ENCODE results near the gene PLEKHA6. TPM values are rescaled to one million over a fixed set of nuclear protein-coding genes. Genes with fewer than 3 reads are reported as not detected.

PLEKHA6 gene
- total and polyA plus RNA-seq, 2 of the 8 experiments (the other 6 are each of a cell fraction or from before 2014, with no cell fraction given) = 4.8 to 20.2 TPM

DNA sequence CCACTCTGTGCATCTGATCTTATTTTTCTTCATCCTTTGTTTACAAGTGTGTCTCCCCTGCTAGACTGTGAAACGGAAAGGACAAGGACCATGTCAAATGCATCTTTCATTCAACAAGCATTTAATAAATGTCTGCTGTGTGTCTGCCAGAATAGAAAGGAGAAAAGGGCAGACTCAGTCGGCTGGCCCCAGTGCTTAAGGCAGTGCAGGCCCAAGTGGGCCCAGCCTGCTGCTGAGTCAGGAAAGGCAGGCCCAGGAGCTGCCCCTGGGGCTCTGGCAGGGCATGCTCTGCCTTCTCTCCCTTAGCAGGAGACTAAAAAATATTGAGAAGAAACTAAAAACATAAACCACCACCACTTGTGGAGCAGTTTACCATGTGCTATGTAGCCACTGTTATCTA is 38.1 kb downstream of the PLEKHA6 start:
- DNase-seq (ENCODE audit: low read depth in 1 of 2, low spot score in 2 of 2) = no peak
- Histone ChIP-seq H3K9ac (replicated peaks in 1 of 4; ENCODE audit: extremely low read depth in 1 of 4, low read depth in 3 of 4, low read length in 3 of 4) (no peak overlapping the region), H3K27ac (ENCODE audit: low read depth, low read length) (no peak overlapping the region)
- TF ChIP-seq, protein P1, sequence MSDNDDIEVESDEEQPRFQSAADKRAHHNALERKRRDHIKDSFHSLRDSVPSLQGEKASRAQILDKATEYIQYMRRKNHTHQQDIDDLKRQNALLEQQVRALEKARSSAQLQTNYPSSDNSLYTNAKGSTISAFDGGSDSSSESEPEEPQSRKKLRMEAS (IDR thresholded peaks at IDR 0.05) = no peak
- TF ChIP-seq ATF3 (IDR thresholded peaks at IDR 0.05; ENCODE audit: insufficient read depth, low read depth, low read length) (no peak), TCF12 (IDR thresholded peaks at IDR 0.05; ENCODE audit: low read depth, low read length) (no peak), POLR2A (IDR thresholded peaks at IDR 0.05; ENCODE audit: control extremely low read depth in 1 of 2, low read depth in 2 of 2, low read length in 2 of 2) (no peak), SP2 (IDR thresholded peaks at IDR 0.05; ENCODE audit: low read length) (no peak), POU5F1 (IDR thresholded peaks at IDR 0.05; ENCODE audit: low read depth, low read length) (no peak), JUN (IDR thresholded peaks at IDR 0.05; ENCODE audit: low read depth, low read length) (no peak), BACH1 (IDR thresholded peaks at IDR 0.05; ENCODE audit: low read length) (no peak), RBBP5 (IDR thresholded peaks at IDR 0.05; ENCODE audit: borderline replicate concordance, low read depth, low read length) (no peak), JUND (IDR thresholded peaks at IDR 0.05; ENCODE audit: low read length) (no peak), HDAC6 (IDR thresholded peaks at IDR 0.05; ENCODE audit: low read depth, low read length) (no peak), YY1 (IDR thresholded peaks at IDR 0.05; ENCODE audit: low read depth, low read length) (no peak)
- TF ChIP-seq, protein P2, sequence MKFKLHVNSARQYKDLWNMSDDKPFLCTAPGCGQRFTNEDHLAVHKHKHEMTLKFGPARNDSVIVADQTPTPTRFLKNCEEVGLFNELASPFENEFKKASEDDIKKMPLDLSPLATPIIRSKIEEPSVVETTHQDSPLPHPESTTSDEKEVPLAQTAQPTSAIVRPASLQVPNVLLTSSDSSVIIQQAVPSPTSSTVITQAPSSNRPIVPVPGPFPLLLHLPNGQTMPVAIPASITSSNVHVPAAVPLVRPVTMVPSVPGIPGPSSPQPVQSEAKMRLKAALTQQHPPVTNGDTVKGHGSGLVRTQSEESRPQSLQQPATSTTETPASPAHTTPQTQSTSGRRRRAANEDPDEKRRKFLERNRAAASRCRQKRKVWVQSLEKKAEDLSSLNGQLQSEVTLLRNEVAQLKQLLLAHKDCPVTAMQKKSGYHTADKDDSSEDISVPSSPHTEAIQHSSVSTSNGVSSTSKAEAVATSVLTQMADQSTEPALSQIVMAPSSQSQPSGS (IDR thresholded peaks at IDR 0.05; ENCODE audit: low read length) = no peak

More for the DNA sequence above, 38.1 kb downstream of the PLEKHA6 start:
- Histone ChIP-seq H3K14ac (ENCODE audit: insufficient read length) (peak overlapping the region; percentile 92), H2BK15ac (ENCODE audit: low read length) (no peak overlapping the region), H2BK5ac (ENCODE audit: low read depth, low read length) (no peak overlapping the region), H3K56ac (replicated peaks; ENCODE audit: insufficient read length, low read depth, low read length) (no peak overlapping the region), H2BK20ac (ENCODE audit: low read length) (0 out of 2 replicates have a peak overlapping the region, but pooled peaks have one; percentile 36), H4K91ac (replicated peaks; ENCODE audit: insufficient read length, low read length) (no peak overlapping the region), H3K18ac (ENCODE audit: extremely low read depth, low read length) (no peak overlapping the region), H3K4me1 (replicated peaks in 1 of 4; ENCODE audit: control insufficient read depth in 3 of 4, insufficient read depth in 4 of 4, low read length in 3 of 4) (peaks cover 0 to 5% (median 2%) of the 10 kb centered on the region in 4 experiments; a peak in 5 of 7 replicates), H3K36me3 (ENCODE audit: control insufficient read depth in 2 of 4, insufficient read depth in 4 of 4, low read length in 3 of 4) (no peaks in the 10 kb centered on the region), H2BK12ac (ENCODE audit: low read depth, low read length) (no peak overlapping the region), H3K23ac (ENCODE audit: insufficient read length) (no peak overlapping the region), H2AFZ (ENCODE audit: low read length) (no peak overlapping the region), H3K23me2 (ENCODE audit: low read depth, low read length) (no peaks in the 10 kb centered on the region; the same call in 1 of the 2 replicates), H2BK120ac (replicated peaks; ENCODE audit: low read depth, low read length) (no peak overlapping the region), H3K4ac (replicated peaks; ENCODE audit: insufficient read length, low read depth, low read length) (no peak overlapping the region), H4K5ac (ENCODE audit: insufficient read length, low read depth, low read length) (no peak overlapping the region), H3K4me2 (ENCODE audit: insufficient read depth in 1 of 2, low read depth in 2 of 2, low read length in 2 of 2) (no peak overlapping the region), H4K20me1 (replicated peaks in 1 of 2; ENCODE audit: control insufficient read depth in 1 of 2, insufficient read depth in 2 of 2, low read length in 2 of 2) (no peaks in the 10 kb centered on the region), H3K4me3 (ENCODE audit: extremely low read depth in 1 of 4, insufficient read depth in 2 of 4, low read depth in 3 of 4, low read length in 4 of 4) (no peak overlapping the region), H4K8ac (ENCODE audit: extremely low read depth, insufficient read depth, low read length) (no peak overlapping the region), H3K9me3 (ENCODE audit: insufficient read depth in 2 of 2, low read depth in 1 of 2, low read length in 1 of 2) (no peaks in the 10 kb centered on the region; a peak in 1 of 4 replicates), H2AK5ac (ENCODE audit: low read depth, low read length) (no peak overlapping the region), H3K27me3 (replicated peaks in 1 of 4; ENCODE audit: control insufficient read depth in 3 of 4, extremely low read depth in 1 of 4, insufficient read depth in 3 of 4, low read length in 3 of 4) (no peaks in the 10 kb centered on the region), H3K79me1 (ENCODE audit: low read depth, low read length) (no peaks in the 10 kb centered on the region), H3K79me2 (ENCODE audit: control insufficient read depth in 1 of 2, insufficient read depth in 2 of 2, low read length in 2 of 2) (no peaks in the 10 kb centered on the region)
- CTCF ChIA-PET (ENCODE audit: partially characterized antibody) = interaction anchor here (1.1 to 21.6 kb wide), 10 partner anchors 9 to 77 kb away, joined by 3 to 175 read pairs (median 4); partner anchors contain the start of gene PLEKHA6
- FAIRE-seq = no peak
- WGBS, 2 experiments (ENCODE audit: extremely low coverage in 1 of 2, insufficient coverage in 1 of 2, insufficient read length in 1 of 2, insufficient replicate concordance in 2 of 2, low coverage in 1 of 2, low lambda C conversion rate in 2 of 2, missing lambda C conversion rate in 1 of 2) = 83% methylated on average over 2 of the region's 2 CpGs; no CpG with 5 or more reads in 1 of the 2 experiments
- POLR2A ChIA-PET (ENCODE audit: partially characterized antibody) = interaction anchor here (1.1 to 2.0 kb wide), 2 partner anchors 8 to 21 kb away, joined by 3 to 8 read pairs; no protein-coding TSS in a partner anchor
